Vagina (tissue), 2 donors: ENCODE results near the gene FAM131B. TPM values are rescaled to one million over a fixed set of nuclear protein-coding genes. Genes with fewer than 3 reads are reported as not detected.

ENCODE experiments used
- DNase-seq, 2 donors: peaks; one replicate each; pipeline ENCODE4 v3.0.0-alpha.2; 2017; ENCODE audit errors: extremely low spot score in 2 of 2
- H3K27ac ChIP-seq: fragments of 200-600 bp; sonication (generic); one replicate; pipeline ENCODE4 v1.5.1; 2019
- H3K27me3 ChIP-seq: fragments of 200-600 bp; sonication (generic); one replicate; pipeline ENCODE4 v1.5.1; 2019
- H3K36me3 ChIP-seq, 2 donors: fragments of 200-600 bp; sonication (generic); one replicate each; pipeline ENCODE4 v1.5.1; 2017 to 2019
- H3K4me1 ChIP-seq: fragments of 200-600 bp; sonication (generic); one replicate; pipeline ENCODE4 v1.5.1; 2019
- H3K4me3 ChIP-seq, 2 donors: fragments of 200-600 bp; sonication (generic); 1 replicate in 1 of 2; 2 replicates in 1 of 2; pipeline ENCODE4 v1.5.1; 2016 to 2019
- H3K9me3 ChIP-seq: fragments of 200-600 bp; sonication (generic); one replicate; pipeline ENCODE4 v1.5.1; 2019
- POLR2A ChIP-seq, 2 donors: fragments of 450-650 bp; IDR thresholded peaks; one replicate each; pipeline ENCODE4 v1.6.1; 2017; ENCODE audit warnings: antibody characterized with exemption in 2 of 2, mild to moderate bottlenecking in 2 of 2, moderate library complexity in 2 of 2
- POLR2AphosphoS5 ChIP-seq, 2 donors: sonication (generic); formaldehyde crosslinking; IDR thresholded peaks; one replicate each; pipeline ENCODE4 v1.9.0; 2017; ENCODE audit warnings: antibody characterized with exemption in 2 of 2, mild to moderate bottlenecking in 2 of 2, low read depth in 1 of 2; ENCODE audit not compliant: insufficient read depth in 1 of 2
- intact Hi-C: fragments of 100-400 bp; cut with DNase I; formaldehyde crosslinking; loops from one replicate; pipeline ENCODE4 v1.15.1; 2023
- total RNA-seq: library from RNA; depleted of rRNA; stranded (reverse); fragments of >200 nt; gene quantifications from one replicate; pipeline ENCODE4 v1.2.3, GENCODE V29; 2016
- TF ChIP-seq, protein P1 (sequence below), 3 experiments: fragments of 450-650 bp in 2 of 3; fragments of 200-600 bp in 1 of 3; sonication (generic) in 1 of 3; IDR thresholded peaks; one replicate each; pipeline ENCODE4 v1.5.1; 2017 to 2019; ENCODE audit warnings: antibody characterized with exemption in 3 of 3, mild to moderate bottlenecking in 2 of 3, moderate library complexity in 2 of 3

FAM131B gene
- total RNA-seq, 1 donor from 2014 or later = 1.5 TPM

DNA sequence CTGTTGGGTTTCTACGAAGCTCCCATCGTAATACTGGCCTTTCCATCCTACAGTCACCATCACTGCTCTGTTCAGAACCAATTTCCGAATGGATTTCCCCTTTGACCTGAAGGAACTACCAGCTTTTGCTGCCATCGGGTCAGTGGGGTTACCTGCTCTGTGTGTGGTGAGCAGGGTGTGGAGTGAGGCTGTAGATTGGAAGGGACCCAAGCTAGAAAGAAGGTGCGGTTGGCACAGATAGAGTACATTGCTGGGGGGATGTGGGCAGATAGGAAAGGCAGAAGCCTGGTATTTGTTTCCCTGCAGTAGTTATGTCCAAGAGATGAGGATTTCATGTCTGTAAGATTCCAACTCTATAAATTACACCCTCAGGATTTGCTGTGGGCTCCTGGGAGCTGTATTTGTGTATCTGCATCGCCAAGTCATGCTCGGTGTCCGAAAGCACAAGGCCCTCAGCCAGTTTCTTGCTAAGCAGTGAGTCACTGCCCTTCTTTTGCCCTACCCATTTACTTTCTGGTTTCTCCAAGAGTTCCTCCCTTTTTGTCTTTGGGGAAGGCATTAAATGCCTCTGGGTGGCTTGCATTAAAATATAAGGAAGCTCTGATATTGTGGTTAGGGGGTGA lies 31.2 kb downstream of the FAM131B start:
- Histone ChIP-seq H3K4me1 (peaks cover 10% of the 10 kb centered on the region), H3K9me3 (no peaks in the 10 kb centered on the region), H3K36me3 (no peaks in the 10 kb centered on the region), H3K4me3 (no peak overlapping the region), H3K27me3 (no peaks in the 10 kb centered on the region), H3K27ac (no peak overlapping the region)
- TF ChIP-seq, protein P1, sequence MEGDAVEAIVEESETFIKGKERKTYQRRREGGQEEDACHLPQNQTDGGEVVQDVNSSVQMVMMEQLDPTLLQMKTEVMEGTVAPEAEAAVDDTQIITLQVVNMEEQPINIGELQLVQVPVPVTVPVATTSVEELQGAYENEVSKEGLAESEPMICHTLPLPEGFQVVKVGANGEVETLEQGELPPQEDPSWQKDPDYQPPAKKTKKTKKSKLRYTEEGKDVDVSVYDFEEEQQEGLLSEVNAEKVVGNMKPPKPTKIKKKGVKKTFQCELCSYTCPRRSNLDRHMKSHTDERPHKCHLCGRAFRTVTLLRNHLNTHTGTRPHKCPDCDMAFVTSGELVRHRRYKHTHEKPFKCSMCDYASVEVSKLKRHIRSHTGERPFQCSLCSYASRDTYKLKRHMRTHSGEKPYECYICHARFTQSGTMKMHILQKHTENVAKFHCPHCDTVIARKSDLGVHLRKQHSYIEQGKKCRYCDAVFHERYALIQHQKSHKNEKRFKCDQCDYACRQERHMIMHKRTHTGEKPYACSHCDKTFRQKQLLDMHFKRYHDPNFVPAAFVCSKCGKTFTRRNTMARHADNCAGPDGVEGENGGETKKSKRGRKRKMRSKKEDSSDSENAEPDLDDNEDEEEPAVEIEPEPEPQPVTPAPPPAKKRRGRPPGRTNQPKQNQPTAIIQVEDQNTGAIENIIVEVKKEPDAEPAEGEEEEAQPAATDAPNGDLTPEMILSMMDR (IDR thresholded peaks at IDR 0.05) = no peak
- peak in 1 of 2 donors; percentile 79 for TF ChIP-seq POLR2AphosphoS5 (IDR thresholded peaks at IDR 0.05; ENCODE audit: insufficient read depth in 1 of 2, low read depth in 1 of 2)
- no peak for DNase-seq
- intact Hi-C loops = no loop called here

- intact Hi-C loops = no loop called here
- TF ChIP-seq, protein P1 (IDR thresholded peaks at IDR 0.05) = no peak
- TF ChIP-seq POLR2A (IDR thresholded peaks at IDR 0.05) (no peak), POLR2AphosphoS5 (IDR thresholded peaks at IDR 0.05; ENCODE audit: insufficient read depth in 1 of 2, low read depth in 1 of 2) (no peak)
- H3K4me1 ChIP-seq = peaks cover 10% of the 10 kb centered on the region
- no peak for DNase-seq
- no peak overlapping the region for H3K27ac ChIP-seq
- no peak overlapping the region for H3K4me3 ChIP-seq
- H3K36me3 ChIP-seq = no peaks in the 10 kb centered on the region
- no peaks in the 10 kb centered on the region for H3K27me3 ChIP-seq
- no peaks in the 10 kb centered on the region for H3K9me3 ChIP-seq
Measured at GRCh38 chr7:143329471-143330170, 32.9 kb downstream of the FAM131B start.

- TF ChIP-seq POLR2A (IDR thresholded peaks at IDR 0.05) (no peak), POLR2AphosphoS5 (IDR thresholded peaks at IDR 0.05; ENCODE audit: insufficient read depth in 1 of 2, low read depth in 1 of 2) (no peak)
- TF ChIP-seq, protein P1 (IDR thresholded peaks at IDR 0.05) = no peak
Measured at GRCh38 chr7:143327903-143328302, 34.6 kb downstream of the FAM131B start.

DNA sequence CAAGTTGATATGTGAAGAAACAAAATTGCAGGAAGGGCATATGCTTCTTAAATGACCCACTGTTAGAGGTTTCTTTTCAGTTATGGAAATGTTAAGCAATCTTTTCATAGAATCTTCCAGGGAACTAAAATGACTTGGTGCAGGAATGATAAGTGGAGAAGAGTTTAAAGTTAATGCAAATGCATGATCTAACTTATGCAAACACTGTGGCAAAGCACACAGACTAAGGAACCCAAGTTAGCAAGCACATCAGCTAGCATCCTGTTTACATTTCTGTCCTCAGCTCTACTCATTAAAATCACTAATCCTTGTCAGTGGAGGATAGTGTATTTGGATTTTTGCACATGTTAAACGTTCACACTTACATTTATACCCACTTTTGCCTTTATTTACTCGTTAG lies 37.3 kb downstream of the FAM131B start:
- intact Hi-C loops = no loop called here
- DNase-seq = no peak

More at GRCh38 chr7:143327903-143328302, 34.6 kb downstream of the FAM131B start:
- H3K27me3 ChIP-seq = no peaks in the 10 kb centered on the region
- H3K4me3 ChIP-seq = no peak overlapping the region
- intact Hi-C loops = no loop called here
- DNase-seq = no peak
- H3K36me3 ChIP-seq = no peaks in the 10 kb centered on the region
- H3K9me3 ChIP-seq = no peaks in the 10 kb centered on the region
- H3K4me1 ChIP-seq = peaks cover 10% of the 10 kb centered on the region
- no peak overlapping the region for H3K27ac ChIP-seq

More for the DNA sequence above, 37.3 kb downstream of the FAM131B start:
- no peaks in the 10 kb centered on the region for H3K9me3 ChIP-seq
- H3K4me1 ChIP-seq = no peaks in the 10 kb centered on the region
- H3K36me3 ChIP-seq = no peaks in the 10 kb centered on the region
- no peaks in the 10 kb centered on the region for H3K27me3 ChIP-seq
- H3K27ac ChIP-seq = no peak overlapping the region
- TF ChIP-seq POLR2AphosphoS5 (IDR thresholded peaks at IDR 0.05; ENCODE audit: insufficient read depth in 1 of 2, low read depth in 1 of 2) = no peak
- TF ChIP-seq POLR2A (IDR thresholded peaks at IDR 0.05) = no peak
- TF ChIP-seq, protein P1 (IDR thresholded peaks at IDR 0.05) = no peak
- no peak overlapping the region for H3K4me3 ChIP-seq
